ENCODE data around the gene HAND2. TPM values are rescaled to one million over a fixed set of nuclear protein-coding genes. Genes with fewer than 3 reads are reported as not detected.

Gene HAND2
- total RNA-seq, 1 donor: not detected

- DNase-seq (ENCODE audit: low read depth in 2 of 3, low spot score in 2 of 3): peak in 1 of 3 donors; percentile 0
Measured at GRCh38 chr4:173504181-173504503, 25.9 kb downstream of the HAND2 start.

- DNase-seq (ENCODE audit: low read depth in 2 of 3, low spot score in 2 of 3): peak in 1 of 3 donors; percentile 30
Measured at GRCh38 chr4:173503330-173504180, 26.5 kb downstream of the HAND2 start.

- DNase-seq (ENCODE audit: low read depth in 2 of 3, low spot score in 2 of 3): peak in 1 of 3 donors; percentile 53
Measured at GRCh38 chr4:173502282-173502681, 27.7 kb downstream of the HAND2 start.

GRCh38 chr4:173501592-173502150 is 28.4 kb downstream of the HAND2 start:
- DNase-seq (ENCODE audit: low read depth in 2 of 3, low spot score in 2 of 3): no peak

GRCh38 chr4:173500841-173501591 is 29.0 kb downstream of the HAND2 start:
- no peak for DNase-seq (ENCODE audit: low read depth in 2 of 3, low spot score in 2 of 3)

GRCh38 chr4:173499658-173500535 is 30.1 kb downstream of the HAND2 start:
- no peak for DNase-seq (ENCODE audit: low read depth in 2 of 3, low spot score in 2 of 3)

GRCh38 chr4:173498771-173499170 is 31.3 kb downstream of the HAND2 start:
- no peak for DNase-seq (ENCODE audit: low read depth in 2 of 3, low spot score in 2 of 3)

GRCh38 chr4:173498023-173498422 is 32.0 kb downstream of the HAND2 start:
- no peak for DNase-seq (ENCODE audit: low read depth in 2 of 3, low spot score in 2 of 3)

GRCh38 chr4:173494013-173494970 is 35.7 kb downstream of the HAND2 start:
- DNase-seq (ENCODE audit: low read depth in 2 of 3, low spot score in 2 of 3): peak; percentile 30 to 74 (median 69)

- DNase-seq (ENCODE audit: low read depth in 2 of 3, low spot score in 2 of 3): no peak
Measured at GRCh38 chr4:173493041-173493440, 37.0 kb downstream of the HAND2 start.

GRCh38 chr4:173492315-173492714 is 37.7 kb downstream of the HAND2 start:
- DNase-seq (ENCODE audit: low read depth in 2 of 3, low spot score in 2 of 3): no peak

- DNase-seq (ENCODE audit: low read depth in 2 of 3, low spot score in 2 of 3): peak in 2 of 3 donors; percentile 66 to 67
Measured at GRCh38 chr4:173490817-173491528, 39.1 kb downstream of the HAND2 start.

GRCh38 chr4:173490256-173490655 is 39.8 kb downstream of the HAND2 start:
- DNase-seq (ENCODE audit: low read depth in 2 of 3, low spot score in 2 of 3): no peak

GRCh38 chr4:173489514-173489913 is 40.5 kb downstream of the HAND2 start:
- no peak for DNase-seq (ENCODE audit: low read depth in 2 of 3, low spot score in 2 of 3)

GRCh38 chr4:173488656-173489055 is 41.4 kb downstream of the HAND2 start:
- DNase-seq (ENCODE audit: low read depth in 2 of 3, low spot score in 2 of 3): no peak

- DNase-seq (ENCODE audit: low read depth in 2 of 3, low spot score in 2 of 3): no peak
Measured at GRCh38 chr4:173488074-173488473, 42.0 kb downstream of the HAND2 start.

GRCh38 chr4:173486714-173487392 is 43.2 kb downstream of the HAND2 start:
- no peak for DNase-seq (ENCODE audit: low read depth in 2 of 3, low spot score in 2 of 3)

- DNase-seq (ENCODE audit: low read depth in 2 of 3, low spot score in 2 of 3): peak in 1 of 3 donors; percentile 48
Measured at GRCh38 chr4:173485164-173485563, 44.9 kb downstream of the HAND2 start.

All from hematopoietic multipotent progenitor cell (in vitro differentiated cells).